HG03575 (cell line): ENCODE results near the gene C5orf58.

ENCODE experiments used
- ATAC-seq: cut with Tn5 transposase; IDR thresholded peaks from one replicate; pipeline ENCODE4 v1.9.1; 2021; ENCODE audit not compliant: unreplicated experiment, insufficient number of reproducible peaks, low FRiP score; ENCODE audit errors: extremely low read depth

C5orf58 gene

DNA sequence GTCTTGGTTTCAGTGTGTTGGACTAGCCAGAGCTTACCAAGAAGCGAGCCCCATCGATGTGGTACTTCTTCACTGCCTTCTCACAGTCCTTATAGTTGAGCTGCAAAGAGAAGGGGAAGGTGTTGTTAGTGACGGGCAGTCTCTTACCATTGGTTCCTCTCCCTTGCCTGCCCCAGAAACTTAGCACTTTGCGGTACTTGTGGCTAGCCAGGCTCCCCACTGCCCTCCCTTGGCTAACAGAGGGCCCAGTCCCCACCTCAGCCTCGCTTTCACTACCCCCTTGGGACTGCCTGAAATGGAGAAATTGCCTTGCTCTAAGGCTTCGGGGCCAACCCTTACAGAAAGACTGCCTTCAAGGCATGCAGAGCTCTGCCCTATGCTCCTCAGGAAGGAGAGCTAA lies 60.5 kb downstream of the C5orf58 start:
- ATAC-seq, result peak; percentile 58

DNA sequence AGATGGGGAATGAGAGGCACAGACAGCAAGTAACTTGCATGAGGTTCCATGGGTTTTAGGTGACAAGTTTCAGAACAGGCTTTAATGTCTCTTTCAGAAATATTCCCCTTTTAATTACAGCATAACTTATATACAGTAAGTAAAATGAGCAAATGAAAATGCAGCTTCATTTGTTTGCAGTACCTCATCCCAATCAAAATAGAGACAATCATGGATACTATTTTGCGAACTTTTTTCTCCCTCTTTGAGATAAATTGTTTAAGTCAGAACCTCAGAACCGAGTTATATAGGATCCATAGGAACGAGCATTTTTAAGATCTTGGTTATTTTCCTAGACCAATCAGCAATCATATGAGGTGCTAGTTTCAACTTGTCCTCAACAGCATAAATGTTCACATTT lies 61.3 kb downstream of the C5orf58 start:
- ATAC-seq, result no peak

DNA sequence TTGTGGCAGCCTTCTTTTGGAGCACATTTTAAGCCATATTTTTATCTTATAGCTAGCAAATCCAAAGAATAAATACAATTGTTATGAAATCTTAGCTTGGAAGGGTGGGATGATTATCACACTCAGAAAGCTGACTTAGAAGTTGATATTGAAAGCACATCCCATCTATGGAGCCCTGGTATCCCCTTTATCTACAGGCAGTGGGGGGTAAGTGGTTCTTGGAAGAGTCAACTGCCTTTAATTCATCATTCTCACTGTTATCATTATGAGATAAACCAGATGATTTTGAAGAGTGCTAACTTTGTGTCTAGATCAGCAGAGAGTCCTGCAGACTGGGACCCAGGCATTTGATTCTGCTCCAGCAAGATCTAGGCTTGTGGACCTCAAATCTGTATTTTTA lies 61.8 kb downstream of the C5orf58 start:
- no peak for ATAC-seq
